A673 (cell line): ENCODE results near the gene IL17REL. TPM values are rescaled to one million over a fixed set of nuclear protein-coding genes. Genes with fewer than 3 reads are reported as not detected.

Experiments
- BruUV-seq: library from RNA; stranded (reverse); fragments of 400-500 nt; replicated peaks from 2 replicates; lab custom pipeline; 2021; lab: Mats Ljungman, UMichigan
- CTCF ChIA-PET: fragments of 300-600 bp; sonication (Branson Sonifier 250); formaldehyde crosslinking; loops from one replicate; lab custom pipeline; 2022; ENCODE audit warnings: antibody characterized with exemption; lab: Charles Lee
- POLR2A ChIA-PET: fragments of 300-600 bp; sonication (Branson Sonifier 250); formaldehyde crosslinking; loops from one replicate; lab custom pipeline; 2022; ENCODE audit warnings: antibody characterized with exemption; ENCODE audit not compliant: low non-redundant PET; lab: Charles Lee
- DNase-seq: peaks from one replicate; pipeline ENCODE4 v3.0.0-alpha.2; 2015; ENCODE audit warnings: low spot score
- H3K27ac ChIP-seq: fragments of 200-600 bp; sonication (generic); 2 replicates; pipeline ENCODE4 v1.5.1; 2016; ENCODE audit warnings: mixed run types, low read depth, mild to moderate bottlenecking, mixed read lengths, antibody characterized with exemption, low read length; ENCODE audit not compliant: poor library complexity, severe bottlenecking
- H3K27me3 ChIP-seq: fragments of 200-600 bp; sonication (generic); replicated peaks from 2 replicates; pipeline ENCODE4 v1.6.1; 2017; ENCODE audit warnings: mixed run types, low read depth, mild to moderate bottlenecking, mixed read lengths, antibody characterized with exemption, low read length; ENCODE audit not compliant: insufficient read depth, poor library complexity
- H3K36me3 ChIP-seq: fragments of 200-600 bp; sonication (generic); 2 replicates; pipeline ENCODE4 v1.6.1; 2016; ENCODE audit warnings: mixed run types, mild to moderate bottlenecking, mixed read lengths, antibody characterized with exemption, low read length; ENCODE audit not compliant: insufficient read depth, poor library complexity, severe bottlenecking
- H3K4me1 ChIP-seq: fragments of 200-600 bp; sonication (generic); 2 replicates; pipeline ENCODE4 v1.6.1; 2017; ENCODE audit warnings: mixed run types, mild to moderate bottlenecking, mixed read lengths, antibody characterized with exemption, low read length; ENCODE audit not compliant: insufficient read depth, poor library complexity, severe bottlenecking
- H3K4me3 ChIP-seq: fragments of 200-600 bp; sonication (generic); 2 replicates; pipeline ENCODE4 v1.5.1; 2016; ENCODE audit warnings: low read depth, mixed run types, mild to moderate bottlenecking, mixed read lengths, low read length; ENCODE audit not compliant: poor library complexity, severe bottlenecking
- H3K9me3 ChIP-seq: fragments of 200-600 bp; sonication (generic); 2 replicates; pipeline ENCODE4 v1.6.1; 2016; ENCODE audit warnings: mixed run types, low read depth, mild to moderate bottlenecking, mixed read lengths, antibody characterized with exemption, low read length; ENCODE audit not compliant: poor library complexity, severe bottlenecking
- CTCF ChIP-seq: fragments of 300-800, 200-600 bp; sonication (generic); conservative IDR thresholded peaks from 2 replicates; pipeline ENCODE4 v1.5.1; 2017; ENCODE audit warnings: low read depth, mild to moderate bottlenecking, antibody characterized with exemption, low read length, moderate library complexity, mixed read lengths
- EZH2 ChIP-seq: fragments of 200-600 bp; sonication (generic); IDR thresholded peaks from 2 replicates; pipeline ENCODE4 v1.6.1; 2017; ENCODE audit warnings: borderline replicate concordance, low read depth, mild to moderate bottlenecking, mixed read lengths, antibody characterized with exemption, low read length; ENCODE audit not compliant: poor library complexity, severe bottlenecking
- intact Hi-C: fragments of 100-400 bp; cut with micrococcal nuclease; formaldehyde crosslinking; loops from one replicate; pipeline ENCODE4 v1.10.0; 2022; ENCODE audit not compliant: unreplicated experiment
- total RNA-seq: library from RNA; stranded (reverse); gene quantifications from 2 replicates; pipeline ENCODE4 v1.2.3, GENCODE V29; 2021

IL17REL gene
- total RNA-seq, 1 experiment from 2014 or later = not detected

- ChIA-PET POLR2A (no interaction called here), CTCF (interaction anchor here (1.2 kb wide), 1 partner anchor 97 kb away, joined by 6 read pairs; no protein-coding TSS in a partner anchor)
- TF ChIP-seq EZH2 = no peak
- H3K27me3 ChIP-seq = no peaks in the 10 kb centered on the region
- peaks cover 4% of the 10 kb centered on the region for H3K4me1 ChIP-seq
- no peaks in the 10 kb centered on the region for H3K9me3 ChIP-seq
- no peak overlapping the region for H3K4me3 ChIP-seq
- BruUV-seq = no TSS peak
- no peak for DNase-seq
- intact Hi-C loops = no loop called here
- no peaks in the 10 kb centered on the region for H3K36me3 ChIP-seq
- no peak overlapping the region for H3K27ac ChIP-seq
Measured at GRCh38 chr22:50027639-50028537, 15.3 kb upstream of the IL17REL start.

- no peak overlapping the region for H3K27ac ChIP-seq
- no peak overlapping the region for H3K4me3 ChIP-seq
- no peaks in the 10 kb centered on the region for H3K9me3 ChIP-seq
- no TSS peak for BruUV-seq
- H3K27me3 ChIP-seq = no peaks in the 10 kb centered on the region
- TF ChIP-seq EZH2 (no peak), CTCF (no peak)
- no peak for DNase-seq
- intact Hi-C loops = no loop called here
- peaks cover 4% of the 10 kb centered on the region for H3K4me1 ChIP-seq
- ChIA-PET POLR2A (no interaction called here), CTCF (no interaction called here)
- no peaks in the 10 kb centered on the region for H3K36me3 ChIP-seq
Measured at GRCh38 chr22:50025993-50026392, 13.4 kb upstream of the IL17REL start.

- H3K4me1 ChIP-seq = no peaks in the 10 kb centered on the region
- no peak overlapping the region for H3K4me3 ChIP-seq
- ChIA-PET CTCF (no interaction called here), POLR2A (no interaction called here)
- TF ChIP-seq EZH2 (no peak), CTCF (no peak)
- DNase-seq = no peak
- BruUV-seq = no TSS peak
- H3K9me3 ChIP-seq = peaks cover 4% of the 10 kb centered on the region
- intact Hi-C loops = no loop called here
- no peak overlapping the region for H3K27ac ChIP-seq
- no peaks in the 10 kb centered on the region for H3K27me3 ChIP-seq
- no peaks in the 10 kb centered on the region for H3K36me3 ChIP-seq
Measured at GRCh38 chr22:50022171-50022819, 9.7 kb upstream of the IL17REL start.
